H9 (cell line): Measurements from ENCODE around the gene ANKRD11. TPM values are rescaled to one million over a fixed set of nuclear protein-coding genes. Genes with fewer than 3 reads are reported as not detected.
A peak's percentile ranks its signal among the peaks of the same experiment; 100 is the strongest.

Source experiments
- DNase-seq: peaks from one replicate; pipeline ENCODE4 v3.0.0-alpha.2; 2017
- H2AFZ ChIP-seq: one replicate; pipeline ENCODE4 v1.6.1; 2013; ENCODE audit warnings: mild to moderate bottlenecking, low read length, control low read depth, moderate library complexity
- H2AK5ac ChIP-seq: 2 replicates; pipeline ENCODE4 v1.6.1; 2013; ENCODE audit warnings: low read length, control low read depth, mixed read lengths; ENCODE audit not compliant: insufficient read length
- H2BK120ac ChIP-seq: one replicate; pipeline ENCODE4 v1.6.1; 2013; ENCODE audit warnings: low read depth, mild to moderate bottlenecking, low read length, control low read depth, inconsistent platforms; ENCODE audit not compliant: poor library complexity, severe bottlenecking
- H2BK12ac ChIP-seq: 2 replicates; pipeline ENCODE4 v1.6.1; 2013; ENCODE audit warnings: low read length, control low read depth, mixed read lengths, low read depth; ENCODE audit not compliant: insufficient read length
- H2BK15ac ChIP-seq: 2 replicates; pipeline ENCODE4 v1.6.1; 2013; ENCODE audit warnings: low read depth, low read length, control low read depth
- H2BK20ac ChIP-seq: one replicate; pipeline ENCODE4 v1.6.1; 2013; ENCODE audit warnings: low read depth, mild to moderate bottlenecking, low read length, control low read depth, inconsistent platforms; ENCODE audit not compliant: poor library complexity, severe bottlenecking
- H2BK5ac ChIP-seq: 2 replicates; pipeline ENCODE4 v1.6.1; 2013; ENCODE audit warnings: low read length, control low read depth, mixed read lengths; ENCODE audit not compliant: insufficient read length
- H3K14ac ChIP-seq: 2 replicates; pipeline ENCODE4 v1.6.1; 2013; ENCODE audit warnings: low read length, control low read depth; ENCODE audit not compliant: insufficient read depth
- H3K18ac ChIP-seq: 2 replicates; pipeline ENCODE4 v1.6.1; 2013; ENCODE audit warnings: low read depth, mild to moderate bottlenecking, mixed read lengths, low read length, control low read depth; ENCODE audit not compliant: insufficient read length
- H3K23ac ChIP-seq: 2 replicates; pipeline ENCODE4 v1.6.1; 2013; ENCODE audit warnings: low read length, control low read depth, mixed read lengths, low read depth; ENCODE audit not compliant: insufficient read length
- H3K23me2 ChIP-seq: 2 replicates; pipeline ENCODE4 v1.6.1; 2013; ENCODE audit warnings: low read depth, mild to moderate bottlenecking, mixed read lengths, low read length, control low read depth; ENCODE audit not compliant: insufficient read length, poor library complexity, severe bottlenecking
- H3K27ac ChIP-seq: 2 replicates; pipeline ENCODE4 v1.5.1; 2013; ENCODE audit warnings: low read length, control low read depth, mixed read lengths, low read depth; ENCODE audit not compliant: insufficient read length
- H3K27me3 ChIP-seq: 2 replicates; pipeline ENCODE4 v1.6.1; 2013; ENCODE audit warnings: low read length, control low read depth, inconsistent platforms; ENCODE audit not compliant: insufficient read depth
- H3K4ac ChIP-seq: 2 replicates; pipeline ENCODE4 v1.6.1; 2013; ENCODE audit warnings: low read depth, mild to moderate bottlenecking, control low read depth, inconsistent platforms, low read length, moderate library complexity
- H3K4me1 ChIP-seq: 2 replicates; pipeline ENCODE4 v1.6.1; 2013; ENCODE audit warnings: low read length, control low read depth, inconsistent platforms; ENCODE audit not compliant: insufficient read depth
- H3K4me2 ChIP-seq: 2 replicates; pipeline ENCODE4 v1.6.1; 2013; ENCODE audit warnings: low read length, control low read depth, mixed read lengths; ENCODE audit not compliant: insufficient read length, insufficient read depth
- H3K56ac ChIP-seq: 2 replicates; pipeline ENCODE4 v1.6.1; 2013; ENCODE audit warnings: low read depth, mild to moderate bottlenecking, mixed read lengths, low read length, control low read depth; ENCODE audit not compliant: insufficient read length
- H3K79me1 ChIP-seq: 2 replicates; pipeline ENCODE4 v1.6.1; 2013; ENCODE audit warnings: low read depth, mild to moderate bottlenecking, moderate library complexity, low read length, control low read depth, inconsistent platforms; ENCODE audit not compliant: insufficient read depth, poor library complexity, severe bottlenecking
- H3K79me2 ChIP-seq: 2 replicates; pipeline ENCODE4 v1.6.1; 2013; ENCODE audit warnings: low read length, control low read depth, inconsistent platforms; ENCODE audit not compliant: insufficient read depth
- H3K9ac ChIP-seq: 2 replicates; pipeline ENCODE4 v1.6.1; 2013; ENCODE audit warnings: low read length, control low read depth, mixed read lengths; ENCODE audit not compliant: insufficient read length; ENCODE audit errors: extremely low read depth
- H3K9me3 ChIP-seq: one replicate; pipeline ENCODE4 v1.6.1; 2013; ENCODE audit warnings: low read depth, low read length, inconsistent platforms; ENCODE audit not compliant: control insufficient read depth
- H3T11ph ChIP-seq: one replicate; pipeline ENCODE4 v1.6.1; 2013; ENCODE audit warnings: mild to moderate bottlenecking, low read length, control low read depth, inconsistent platforms
- H4K20me1 ChIP-seq: one replicate; pipeline ENCODE4 v1.6.1; 2013; ENCODE audit not compliant: control insufficient read depth, insufficient read length, insufficient read depth
- H4K5ac ChIP-seq: 2 replicates; pipeline ENCODE4 v1.6.1; 2013; ENCODE audit warnings: low read depth, mild to moderate bottlenecking, mixed read lengths, low read length, control low read depth; ENCODE audit not compliant: insufficient read length
- H4K8ac ChIP-seq: replicated peaks from 2 replicates; pipeline ENCODE4 v1.6.1; 2013; ENCODE audit warnings: low read length, control low read depth, mixed read lengths, low read depth; ENCODE audit not compliant: insufficient read length
- H4K91ac ChIP-seq: 2 replicates; pipeline ENCODE4 v1.6.1; 2013; ENCODE audit warnings: low read depth, mild to moderate bottlenecking, moderate library complexity, mixed read lengths, low read length, control low read depth; ENCODE audit not compliant: insufficient read length
- H3K27ac Mint-ChIP-seq, 3 experiments: 2 replicates in 2 of 3; 3 replicates in 1 of 3; pipeline ENCODE4 v1.8.0; 2020 to 2021; ENCODE audit warnings: mixed read lengths in 3 of 3, mild to moderate bottlenecking in 1 of 3, moderate library complexity in 1 of 3
- H3K27me3 Mint-ChIP-seq: 2 replicates; pipeline ENCODE4 v1.8.0; 2021; ENCODE audit warnings: low read depth, mild to moderate bottlenecking, moderate library complexity, mixed read lengths
- H3K36me3 Mint-ChIP-seq, 3 experiments: 2 replicates in 2 of 3; 3 replicates in 1 of 3; pipeline ENCODE4 v1.8.0; 2020 to 2021; ENCODE audit warnings: low read depth in 3 of 3, mixed read lengths in 3 of 3; ENCODE audit not compliant: insufficient read depth in 1 of 3
- H3K4me1 Mint-ChIP-seq, 2 experiments: 2 replicates each; pipeline ENCODE4 v1.8.0; 2020; ENCODE audit warnings: mixed read lengths in 2 of 2
- H3K4me3 Mint-ChIP-seq, 2 experiments: 2 replicates in 1 of 2; 3 replicates in 1 of 2; pipeline ENCODE4 v1.8.0; 2020 to 2021; ENCODE audit warnings: mild to moderate bottlenecking in 2 of 2, mixed read lengths in 2 of 2, moderate library complexity in 1 of 2
- H3K9me3 Mint-ChIP-seq, 2 experiments: 2 replicates in 1 of 2; 3 replicates in 1 of 2; pipeline ENCODE4 v1.8.0; 2020; ENCODE audit warnings: mild to moderate bottlenecking in 2 of 2, mixed read lengths in 2 of 2, moderate library complexity in 1 of 2
- WGBS: extraction: QIAGEN DNeasy Blood & Tissue Kit; methylation state at CpG from one replicate; pipeline ENCODE4 v1.1.7; 2013; ENCODE audit warnings: missing lambda C conversion rate, low lambda C conversion rate, mixed read lengths; ENCODE audit not compliant: insufficient read length; ENCODE audit errors: extremely low coverage; 5-methylcytosine and 5-hydroxymethylcytosine counted together
- total RNA-seq: library from RNA; stranded (reverse); gene quantifications from 2 replicates; pipeline ENCODE4 v1.2.1, GENCODE V29; 2021
- TF ChIP-seq, protein P1 (sequence below): fragments of 200-600 bp; sonication (generic); conservative IDR thresholded peaks from 3 replicates; pipeline ENCODE4 v1.8.0; 2021; ENCODE audit warnings: antibody characterized with exemption, mild to moderate bottlenecking

Gene ANKRD11
- total RNA-seq, 1 experiment from 2014 or later: 181 TPM

GRCh38 chr16:89343501-89344457 lies 146.6 kb downstream of the ANKRD11 start:
- DNase-seq: no peak
- Histone ChIP-seq H4K5ac (no peak overlapping the region), H4K8ac (no peak overlapping the region), H2BK5ac (no peak overlapping the region), H3K23me2 (no peaks in the 10 kb centered on the region), H2AK5ac (no peak overlapping the region), H3K9ac (no peak overlapping the region), H3K4me1 (peaks cover 2% of the 10 kb centered on the region; the same call in 1 of the 2 replicates), H3K27ac (no peak overlapping the region), H3K18ac (no peak overlapping the region), H2BK120ac (no peak overlapping the region), H4K91ac (no peak overlapping the region), H3K23ac (no peak overlapping the region), H3K79me2 (peaks cover 65% of the 10 kb centered on the region; the same call in 1 of the 2 replicates), H3T11ph (no peak overlapping the region), H3K4me2 (no peak overlapping the region), H3K79me1 (no peaks in the 10 kb centered on the region), H3K4ac (no peak overlapping the region), H2BK12ac (no peak overlapping the region), H3K9me3 (no peaks in the 10 kb centered on the region), H2AFZ (no peak overlapping the region), H2BK15ac (no peak overlapping the region), H4K20me1 (no peaks in the 10 kb centered on the region), H3K56ac (no peak overlapping the region), H3K14ac (peak overlapping the region; percentile 8; the same call in 1 of the 2 replicates), H2BK20ac (no peak overlapping the region), H3K27me3 (no peaks in the 10 kb centered on the region)
- Mint-ChIP-seq H3K4me3 (no peak overlapping the region), H3K36me3 (peaks cover 0 to 7% (median 0%) of the 10 kb centered on the region in 3 experiments; a peak in 3 of 7 replicates), H3K4me1 (peaks cover 39 to 55% of the 10 kb centered on the region in 2 experiments), H3K27me3 (no peaks in the 10 kb centered on the region), H3K9me3 (no peaks in the 10 kb centered on the region; a peak in 1 of 5 replicates), H3K27ac (peak overlapping the region; percentile 61 to 89 (median 89); a peak in 5 of 7 replicates)
- WGBS: no CpG with 5 or more reads among the region's 36 CpGs
- TF ChIP-seq, protein P1, sequence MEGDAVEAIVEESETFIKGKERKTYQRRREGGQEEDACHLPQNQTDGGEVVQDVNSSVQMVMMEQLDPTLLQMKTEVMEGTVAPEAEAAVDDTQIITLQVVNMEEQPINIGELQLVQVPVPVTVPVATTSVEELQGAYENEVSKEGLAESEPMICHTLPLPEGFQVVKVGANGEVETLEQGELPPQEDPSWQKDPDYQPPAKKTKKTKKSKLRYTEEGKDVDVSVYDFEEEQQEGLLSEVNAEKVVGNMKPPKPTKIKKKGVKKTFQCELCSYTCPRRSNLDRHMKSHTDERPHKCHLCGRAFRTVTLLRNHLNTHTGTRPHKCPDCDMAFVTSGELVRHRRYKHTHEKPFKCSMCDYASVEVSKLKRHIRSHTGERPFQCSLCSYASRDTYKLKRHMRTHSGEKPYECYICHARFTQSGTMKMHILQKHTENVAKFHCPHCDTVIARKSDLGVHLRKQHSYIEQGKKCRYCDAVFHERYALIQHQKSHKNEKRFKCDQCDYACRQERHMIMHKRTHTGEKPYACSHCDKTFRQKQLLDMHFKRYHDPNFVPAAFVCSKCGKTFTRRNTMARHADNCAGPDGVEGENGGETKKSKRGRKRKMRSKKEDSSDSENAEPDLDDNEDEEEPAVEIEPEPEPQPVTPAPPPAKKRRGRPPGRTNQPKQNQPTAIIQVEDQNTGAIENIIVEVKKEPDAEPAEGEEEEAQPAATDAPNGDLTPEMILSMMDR: no peak
